Kasumi-1 (cell line): ENCODE data around the gene GANC.

Experiments used
- DNase-seq, 2 experiments: peaks; one replicate each; lab custom pipeline; 2025; lab: John Stamatoyannopoulos, UW

Gene GANC

DNA sequence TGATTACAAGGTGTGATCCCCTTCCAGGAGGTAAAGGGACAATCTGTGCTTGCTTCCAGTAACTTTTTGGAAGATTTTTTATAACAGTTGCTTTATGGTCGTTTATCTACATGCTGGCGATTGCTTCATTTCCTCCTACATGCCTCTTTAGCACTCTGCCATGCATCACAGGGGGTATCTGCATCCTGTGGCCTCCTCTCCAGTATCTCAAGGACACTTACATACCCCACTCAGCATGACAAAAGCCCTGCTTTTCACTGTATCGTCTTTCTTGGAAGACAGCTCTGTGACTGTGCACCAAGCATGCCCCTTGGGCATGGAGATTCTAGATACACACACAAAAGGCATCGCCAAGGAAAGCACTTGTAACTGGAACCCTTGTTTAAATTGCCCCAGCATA lies 111.6 kb downstream of the GANC start:
- DNase-seq: no peak

- peak; percentile 45 to 48 for DNase-seq
These were observed 112.4 kb downstream of the GANC start for GRCh38 chr15:42385206-42385979.

DNA sequence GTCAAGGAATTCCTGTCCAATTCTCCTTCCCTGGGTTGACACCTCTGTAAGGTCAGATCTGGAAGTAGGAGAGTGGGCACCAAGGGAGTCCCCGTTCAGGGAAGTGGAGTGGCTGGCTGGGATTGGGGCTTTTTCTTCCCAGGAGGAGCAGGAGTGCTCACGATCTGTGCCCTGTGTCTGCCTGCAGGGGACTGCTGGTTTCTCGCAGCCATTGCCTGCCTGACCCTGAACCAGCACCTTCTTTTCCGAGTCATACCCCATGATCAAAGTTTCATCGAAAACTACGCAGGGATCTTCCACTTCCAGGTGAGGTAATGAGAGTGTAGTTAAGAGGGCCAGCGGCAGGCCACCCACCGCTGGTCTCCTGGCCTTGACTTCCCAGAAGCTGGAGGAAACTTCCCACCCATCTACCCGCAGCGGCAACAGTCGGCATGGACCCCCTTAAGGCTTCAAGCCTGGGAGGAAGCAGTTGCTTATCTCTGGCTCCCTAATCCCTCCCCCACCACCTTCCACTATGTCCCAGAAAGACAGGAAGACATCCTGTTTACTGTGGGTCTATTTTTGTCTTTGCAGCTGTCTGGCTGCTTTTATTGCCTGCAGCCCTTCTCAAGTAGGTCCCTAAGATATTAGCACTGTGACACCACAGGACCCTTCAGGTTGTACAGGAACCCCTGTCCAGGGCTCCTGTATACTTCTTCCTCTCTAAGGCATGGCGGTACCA lies 113.1 kb downstream of the GANC start:
- no peak for DNase-seq

GRCh38 chr15:42387603-42388002 lies 114.6 kb downstream of the GANC start:
- no peak for DNase-seq

GRCh38 chr15:42392309-42393024 lies 119.5 kb downstream of the GANC start:
- DNase-seq: no peak

DNA sequence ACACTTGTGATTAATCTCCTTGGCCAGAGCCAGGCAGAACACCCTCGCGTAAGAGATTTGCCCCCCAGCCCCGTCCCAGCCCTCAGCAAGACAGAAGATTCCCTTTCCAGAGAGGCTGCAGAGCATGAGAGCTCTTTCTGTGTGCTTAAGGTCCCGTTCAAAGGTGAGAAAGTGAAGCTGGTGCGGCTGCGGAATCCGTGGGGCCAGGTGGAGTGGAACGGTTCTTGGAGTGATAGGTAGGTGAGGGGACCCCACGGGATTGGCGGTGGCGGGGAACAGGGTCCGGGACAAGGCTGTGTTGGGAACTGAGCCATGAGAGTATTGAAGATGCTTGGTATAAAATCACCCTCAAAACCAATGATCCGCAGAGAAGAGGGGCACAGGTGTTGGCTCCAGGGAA lies 121.1 kb downstream of the GANC start:
- DNase-seq: no peak

GRCh38 chr15:42395838-42396237 lies 122.8 kb downstream of the GANC start:
- DNase-seq: no peak

GRCh38 chr15:42401544-42402454 lies 128.8 kb downstream of the GANC start:
- no peak for DNase-seq

GRCh38 chr15:42402455-42403205 lies 129.6 kb downstream of the GANC start:
- DNase-seq: peak; percentile 23 to 28

DNA sequence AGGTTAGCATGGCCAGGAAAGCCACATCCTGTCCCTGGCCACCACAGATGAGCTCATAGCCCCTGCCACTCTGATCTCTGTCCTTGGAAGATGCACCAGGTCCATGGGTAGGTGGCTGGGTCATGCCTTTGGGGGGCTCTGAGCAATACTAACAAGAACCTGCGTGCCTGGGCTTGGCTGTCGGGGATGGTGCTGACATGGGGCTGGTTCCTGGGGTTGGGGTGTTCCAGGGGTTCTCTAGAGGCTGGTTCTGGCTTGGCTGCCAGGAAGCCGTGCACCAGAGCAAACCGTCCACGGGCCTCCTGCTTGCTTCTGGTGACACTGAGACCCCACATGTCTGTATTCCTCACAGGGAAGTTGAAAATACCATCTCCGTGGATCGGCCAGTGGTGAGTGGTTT lies 130.4 kb downstream of the GANC start:
- no peak for DNase-seq

DNA sequence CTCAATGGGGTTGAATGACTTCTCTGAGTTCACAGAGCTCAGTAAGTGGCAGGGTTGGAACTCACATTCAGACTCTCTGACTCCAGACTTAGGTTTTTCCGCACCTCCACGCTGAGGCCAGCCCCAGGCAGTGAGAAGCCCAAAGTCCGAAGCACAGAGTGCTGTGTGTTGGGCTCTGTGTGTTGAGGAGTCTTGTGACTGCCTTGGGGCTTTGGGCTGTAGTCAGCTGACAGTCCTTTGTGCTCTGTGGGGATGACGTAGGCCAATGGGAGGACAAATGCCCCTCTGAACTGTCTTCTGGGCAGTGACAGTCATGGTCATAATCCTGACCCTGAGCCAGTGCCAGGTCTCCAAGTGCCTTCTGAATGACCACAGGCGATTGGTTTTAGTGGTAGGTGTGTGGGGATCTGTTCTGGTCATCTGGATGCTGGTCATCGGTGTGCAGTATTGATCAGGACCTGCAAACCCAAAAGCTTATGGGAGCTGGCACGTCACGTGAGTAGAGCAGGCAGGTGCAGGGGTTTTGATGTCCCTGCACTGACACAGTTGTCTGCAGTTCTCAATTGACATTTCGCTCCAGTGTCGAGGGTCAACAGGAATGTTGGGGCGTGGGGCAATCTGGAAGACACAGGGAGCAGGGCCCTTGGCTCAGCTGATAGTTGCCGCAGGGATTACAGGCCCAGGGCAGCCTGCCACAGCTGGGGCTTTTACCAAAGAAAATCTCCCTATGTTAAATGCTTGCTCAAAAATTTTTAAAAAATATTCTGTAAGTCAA lies 131.6 kb downstream of the GANC start:
- no peak for DNase-seq

- DNase-seq: no peak
These were observed 133.0 kb downstream of the GANC start for GRCh38 chr15:42405863-42406482.
